Smooth muscle cell (in vitro differentiated cells): ENCODE measurements around the gene COA4. TPM values are rescaled to one million over a fixed set of nuclear protein-coding genes. Genes with fewer than 3 reads are reported as not detected.

Experiments used
- DNase-seq: peaks from one replicate; lab custom pipeline; 2025; ENCODE audit not compliant: unreplicated experiment; lab: John Stamatoyannopoulos, UW
- H2AFZ ChIP-seq: fragments of 200-600 bp; sonication (generic); 2 replicates; pipeline ENCODE4 v1.6.0; 2016; ENCODE audit warnings: antibody characterized with exemption, low read depth, mild to moderate bottlenecking
- H3F3A ChIP-seq: fragments of 200-600 bp; sonication (generic); 2 replicates; pipeline ENCODE4 v1.6.0; 2017; ENCODE audit warnings: antibody characterized with exemption, low read depth
- H3K27ac ChIP-seq: fragments of 200-600 bp; sonication (generic); 2 replicates; pipeline ENCODE4 v1.5.1; 2016; ENCODE audit warnings: low read depth, mild to moderate bottlenecking
- H3K27me3 ChIP-seq: fragments of 200-600 bp; sonication (generic); 2 replicates; pipeline ENCODE4 v1.6.1; 2016; ENCODE audit warnings: low read depth, mild to moderate bottlenecking
- H3K36me3 ChIP-seq: fragments of 200-600 bp; sonication (generic); 2 replicates; pipeline ENCODE4 v1.5.1; 2016; ENCODE audit warnings: low read depth
- H3K4me1 ChIP-seq: fragments of 200-600 bp; sonication (generic); 2 replicates; pipeline ENCODE4 v1.5.1; 2016; ENCODE audit warnings: low read depth
- H3K4me2 ChIP-seq: fragments of 200-600 bp; sonication (generic); 2 replicates; pipeline ENCODE4 v1.6.0; 2016; ENCODE audit warnings: mild to moderate bottlenecking
- H3K4me3 ChIP-seq: fragments of 200-600 bp; sonication (generic); 2 replicates; pipeline ENCODE4 v1.5.1; 2016; ENCODE audit warnings: mild to moderate bottlenecking
- H3K79me2 ChIP-seq: fragments of 200-600 bp; sonication (generic); 2 replicates; pipeline ENCODE4 v1.6.0; 2016; ENCODE audit warnings: low read depth, mild to moderate bottlenecking
- H3K9ac ChIP-seq: fragments of 200-600 bp; sonication (generic); 2 replicates; pipeline ENCODE4 v1.6.0; 2016; ENCODE audit warnings: low read depth
- H3K9me3 ChIP-seq: fragments of 200-600 bp; sonication (generic); replicated peaks from 2 replicates; pipeline ENCODE4 v1.5.1; 2016; ENCODE audit warnings: low read depth
- H4K20me1 ChIP-seq: fragments of 200-600 bp; sonication (generic); 2 replicates; pipeline ENCODE4 v1.6.0; 2016; ENCODE audit warnings: low read depth
- CTCF ChIP-seq: fragments of 200-600 bp; sonication (generic); IDR thresholded peaks from 2 replicates; pipeline ENCODE4 v1.5.1; 2017; ENCODE audit warnings: borderline replicate concordance, mild to moderate bottlenecking, antibody characterized with exemption; ENCODE audit not compliant: insufficient read depth, poor library complexity, severe bottlenecking
- WGBS: methylation state at CpG from one replicate; pipeline ENCODE4 v1.1.7; 2016; ENCODE audit warnings: low lambda C conversion rate; 5-methylcytosine and 5-hydroxymethylcytosine counted together
- polyA plus RNA-seq: library from polyadenylated mRNA; unstranded; fragments of >200 nt; fragmentation: Nextera tagmentation; extraction: Ambion mirVana; gene quantifications from 2 replicates; pipeline ENCODE4 v1.2.1, GENCODE V29; 2016
- total RNA-seq: library from RNA; depleted of rRNA; stranded (reverse); fragments of >200 nt; gene quantifications from 2 replicates; pipeline ENCODE4 v1.2.3, GENCODE V29; 2014

The COA4 gene
- total and polyA plus RNA-seq, 2 experiments from 2014 or later: 44.1 to 52.4 TPM

GRCh38 chr11:73902303-73902702, 25.7 kb upstream of the COA4 start:
- Histone ChIP-seq H3K9ac (no peak overlapping the region), H2AFZ (no peak overlapping the region), H3K79me2 (no peaks in the 10 kb centered on the region), H3K36me3 (peaks cover 4% of the 10 kb centered on the region), H3K4me2 (no peak overlapping the region), H3F3A (no peaks in the 10 kb centered on the region), H3K4me1 (no peaks in the 10 kb centered on the region), H3K27ac (no peak overlapping the region), H3K27me3 (no peaks in the 10 kb centered on the region), H3K9me3 (no peaks in the 10 kb centered on the region), H4K20me1 (no peaks in the 10 kb centered on the region), H3K4me3 (no peak overlapping the region)
- DNase-seq: no peak
- 100% methylated on average over 1 of the region's 1 CpG for WGBS
- TF ChIP-seq CTCF: no peak

GRCh38 chr11:73894725-73895335, 18.2 kb upstream of the COA4 start:
- no peaks in the 10 kb centered on the region for H3K9me3 ChIP-seq
- no peaks in the 10 kb centered on the region for H3K36me3 ChIP-seq
- H4K20me1 ChIP-seq: no peaks in the 10 kb centered on the region
- H3K4me3 ChIP-seq: no peak overlapping the region
- H3K79me2 ChIP-seq: no peaks in the 10 kb centered on the region
- H3K27ac ChIP-seq: no peak overlapping the region
- H2AFZ ChIP-seq: no peak overlapping the region
- 90% methylated on average over 5 of the region's 5 CpGs for WGBS
- H3K9ac ChIP-seq: no peak overlapping the region
- no peak overlapping the region for H3K4me2 ChIP-seq
- H3F3A ChIP-seq: no peaks in the 10 kb centered on the region
- H3K27me3 ChIP-seq: no peaks in the 10 kb centered on the region
- no peak for DNase-seq
- no peak for TF ChIP-seq CTCF
- no peaks in the 10 kb centered on the region for H3K4me1 ChIP-seq

- Histone ChIP-seq H3K27me3 (no peaks in the 10 kb centered on the region), H3K9ac (no peak overlapping the region), H3K9me3 (no peaks in the 10 kb centered on the region), H3K4me2 (no peak overlapping the region), H2AFZ (no peak overlapping the region), H3K4me3 (no peak overlapping the region), H3K27ac (no peak overlapping the region), H3K4me1 (no peaks in the 10 kb centered on the region), H3F3A (no peaks in the 10 kb centered on the region), H3K36me3 (no peaks in the 10 kb centered on the region), H3K79me2 (no peaks in the 10 kb centered on the region), H4K20me1 (no peaks in the 10 kb centered on the region)
- no peak for TF ChIP-seq CTCF
- no peak for DNase-seq
- WGBS: 97% methylated on average over 3 of the region's 3 CpGs
Measured at GRCh38 chr11:73893041-73893440, 16.4 kb upstream of the COA4 start.

GRCh38 chr11:73889536-73889935, 12.9 kb upstream of the COA4 start:
- Histone ChIP-seq H3K4me1 (no peaks in the 10 kb centered on the region), H3K79me2 (no peaks in the 10 kb centered on the region), H3K27me3 (no peaks in the 10 kb centered on the region), H4K20me1 (no peaks in the 10 kb centered on the region), H3K9me3 (no peaks in the 10 kb centered on the region), H3K4me3 (no peak overlapping the region), H3F3A (no peaks in the 10 kb centered on the region), H2AFZ (no peak overlapping the region), H3K4me2 (no peak overlapping the region), H3K36me3 (no peaks in the 10 kb centered on the region), H3K27ac (no peak overlapping the region), H3K9ac (no peak overlapping the region)
- WGBS: 80% methylated on average over 1 of the region's 1 CpG
- no peak for DNase-seq
- no peak for TF ChIP-seq CTCF
